NCI-H2107 treated with DMSO at 0.1 percent for 48 hours (cell line): ENCODE measurements around the gene ERC2.

Experiments used
- DNase-seq: peaks from one replicate; lab custom pipeline; 2025; ENCODE audit not compliant: unreplicated experiment; lab: John Stamatoyannopoulos, UW

The ERC2 gene

DNA sequence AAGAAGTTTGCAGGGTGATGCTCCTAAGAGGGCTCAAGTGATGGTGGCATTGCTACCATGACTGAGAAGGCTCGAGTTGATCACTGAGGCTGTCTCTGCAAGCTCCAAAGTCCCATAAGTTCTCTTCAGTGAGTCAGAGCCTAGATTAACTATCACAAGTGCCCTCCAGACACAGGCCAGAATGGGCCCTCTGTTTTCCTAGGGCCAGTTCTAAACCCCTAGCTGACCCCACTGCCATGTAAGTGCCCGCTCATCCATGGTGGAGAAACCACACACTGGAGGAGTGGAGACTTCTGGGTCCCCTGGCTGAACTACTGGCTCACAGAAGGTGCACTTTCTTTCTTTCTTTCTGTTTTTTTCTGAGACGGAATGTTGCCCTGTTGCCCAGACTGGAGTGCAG is 893.6 kb downstream of the ERC2 start:
- no peak for DNase-seq

DNA sequence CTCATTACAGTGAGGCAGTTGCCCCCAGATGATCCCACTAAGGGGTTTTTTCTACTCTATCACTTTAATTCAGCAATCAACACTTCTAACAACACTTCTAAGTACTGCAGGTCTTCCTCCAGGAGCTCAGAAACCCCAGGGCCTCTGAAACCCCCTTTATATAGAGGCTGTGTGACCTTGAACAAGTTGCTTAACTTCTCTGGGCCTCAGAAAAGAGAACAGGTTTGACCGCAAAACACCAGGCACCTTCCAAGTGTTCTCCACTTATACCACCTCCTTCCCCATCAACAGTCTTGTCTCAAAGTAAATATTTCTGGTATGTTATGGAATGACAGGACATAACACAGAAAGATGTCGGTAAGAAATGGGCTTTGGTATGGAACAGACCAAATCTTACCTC is 895.5 kb downstream of the ERC2 start:
- no peak for DNase-seq

DNA sequence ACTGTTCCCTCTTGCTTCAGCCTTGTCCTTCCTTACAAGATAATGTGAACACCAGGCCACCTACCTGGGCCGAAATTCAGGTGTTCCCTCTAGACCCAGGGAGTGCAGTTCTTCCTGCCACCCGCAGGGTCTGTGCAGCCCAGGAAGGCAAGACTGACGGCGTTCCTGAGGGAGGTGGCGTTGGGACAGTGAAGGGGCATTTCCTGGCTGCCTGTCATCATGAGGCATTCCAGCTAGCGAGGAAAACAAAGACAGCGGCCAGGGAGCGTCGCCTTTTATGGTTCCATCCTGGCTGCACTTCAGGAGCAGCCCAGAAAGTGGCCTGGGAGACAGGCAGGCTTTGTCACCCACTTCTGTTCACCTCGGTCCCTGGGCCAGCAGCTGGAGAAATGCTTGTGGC is 896.4 kb downstream of the ERC2 start:
- DNase-seq = no peak

DNA sequence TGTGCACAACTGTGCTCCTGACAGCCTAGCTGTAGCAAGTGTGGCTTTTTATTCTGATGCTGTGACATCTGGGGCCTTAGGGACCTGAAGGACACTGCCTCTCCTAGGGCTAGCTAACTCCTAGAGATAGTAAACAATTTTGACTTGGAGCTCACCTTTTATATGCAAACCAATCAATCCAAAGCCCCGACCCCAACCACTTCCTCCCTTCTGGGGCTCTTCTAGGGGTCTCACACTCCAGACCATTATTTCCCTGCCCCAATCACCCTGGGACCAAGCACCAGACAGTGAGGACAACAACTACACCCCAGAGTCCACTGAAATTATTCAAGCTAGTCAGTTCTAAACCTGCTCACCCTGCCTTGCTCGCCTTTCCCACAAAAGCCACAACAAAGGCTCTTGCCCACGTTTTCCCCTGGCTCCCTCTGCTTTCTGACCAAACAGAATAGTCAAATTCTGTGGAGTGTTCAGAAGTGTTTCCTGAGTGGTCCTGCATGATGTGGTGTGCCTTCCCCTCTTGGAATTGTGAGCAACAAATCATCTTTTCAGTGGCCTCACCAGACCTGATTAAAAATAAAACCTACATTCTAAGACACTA is 897.0 kb downstream of the ERC2 start:
- peak; percentile 9 for DNase-seq

GRCh38 chr3:55570271-55570711 is 898.0 kb downstream of the ERC2 start:
- no peak for DNase-seq

DNA sequence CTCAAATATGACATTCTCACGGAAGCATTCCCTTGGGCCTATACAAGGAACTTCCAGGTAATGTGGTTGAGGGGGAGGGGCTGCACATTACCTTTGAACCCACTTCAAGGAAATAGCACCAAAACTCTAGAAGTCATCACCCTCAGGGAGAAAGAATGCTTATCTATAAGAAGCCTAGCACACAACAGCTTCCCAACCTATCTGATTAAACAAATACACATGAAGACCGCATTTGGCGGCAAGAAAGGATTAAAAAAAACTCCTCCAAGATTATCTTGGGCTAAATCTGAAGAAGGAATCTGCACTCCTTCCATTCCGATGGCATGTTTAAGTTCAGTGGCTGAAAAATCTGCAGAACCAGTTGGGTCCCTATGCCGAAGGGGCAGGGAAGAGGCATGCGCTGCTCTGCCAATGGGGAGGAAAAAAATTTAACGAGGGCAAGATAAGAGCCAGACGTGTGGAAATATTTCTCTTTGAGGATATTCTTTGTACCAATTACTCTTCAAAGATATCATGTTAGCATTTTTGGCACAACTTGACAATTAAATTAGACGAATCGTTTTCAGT is 899.2 kb downstream of the ERC2 start:
- no peak for DNase-seq

DNA sequence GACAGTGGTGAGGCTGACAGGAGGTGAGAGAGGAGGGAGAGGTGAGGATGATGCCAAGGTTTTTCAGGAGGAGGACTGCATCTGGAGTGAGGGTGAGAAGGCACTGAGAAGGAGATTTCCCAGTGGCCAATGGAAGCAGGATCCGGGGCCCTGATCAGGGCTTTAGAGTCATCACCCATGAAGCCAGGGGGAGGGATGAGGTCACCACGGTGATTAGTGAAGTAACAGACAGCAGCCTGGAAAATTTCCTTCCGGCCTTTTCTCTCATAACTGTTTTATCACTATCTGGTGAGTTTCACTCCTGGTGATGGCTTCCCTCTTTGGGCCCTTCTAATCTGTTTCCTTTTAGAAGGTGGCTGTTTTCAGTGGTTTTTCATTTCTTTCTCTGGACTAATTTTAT is 900.7 kb downstream of the ERC2 start:
- DNase-seq = no peak

DNA sequence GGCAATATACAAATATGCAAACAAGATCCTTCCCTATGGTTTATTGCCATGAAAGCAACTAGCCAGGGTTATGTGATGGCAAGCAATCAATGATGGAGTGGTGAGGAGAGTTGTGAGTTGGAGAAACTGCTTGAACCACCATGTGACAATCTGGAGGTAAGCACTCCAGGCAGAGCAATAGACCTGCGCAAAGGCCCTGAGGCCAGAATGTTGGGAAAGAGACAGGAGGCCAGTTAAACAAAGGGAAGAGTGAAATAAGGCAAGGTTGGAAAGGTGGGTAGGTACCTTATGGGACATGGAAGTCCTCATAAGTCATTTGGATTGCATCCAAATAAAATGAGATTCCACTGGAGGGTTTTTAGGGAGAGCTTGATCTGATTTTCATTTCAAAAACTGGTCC is 901.1 kb downstream of the ERC2 start:
- DNase-seq = no peak

- DNase-seq = no peak
These were observed 902.7 kb downstream of the ERC2 start for GRCh38 chr3:55565521-55565920.

- DNase-seq = no peak
These were observed 903.5 kb downstream of the ERC2 start for GRCh38 chr3:55564726-55565125.

DNA sequence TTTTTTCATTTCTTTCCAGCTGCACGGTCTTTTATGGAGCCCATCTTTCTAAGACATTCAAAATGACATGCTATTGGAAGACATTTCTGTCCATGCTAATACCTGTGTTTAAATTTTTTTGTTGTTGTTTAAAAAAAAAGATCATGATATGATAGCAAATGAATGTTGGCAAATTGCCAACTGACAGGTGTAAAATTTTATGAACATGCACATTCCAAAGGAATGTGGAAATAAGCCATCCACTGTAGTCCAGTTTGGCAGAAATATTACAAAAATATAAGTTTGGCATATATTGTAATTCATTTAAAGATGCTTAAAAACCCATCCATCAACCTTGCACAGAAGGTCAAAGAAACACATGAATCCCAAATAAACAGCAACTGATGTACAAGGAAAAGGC is 905.6 kb downstream of the ERC2 start:
- no peak for DNase-seq

- DNase-seq = no peak
These were observed 908.5 kb downstream of the ERC2 start for GRCh38 chr3:55559500-55560423.

- DNase-seq = no peak
These were observed 910.0 kb downstream of the ERC2 start for GRCh38 chr3:55558316-55558715.

DNA sequence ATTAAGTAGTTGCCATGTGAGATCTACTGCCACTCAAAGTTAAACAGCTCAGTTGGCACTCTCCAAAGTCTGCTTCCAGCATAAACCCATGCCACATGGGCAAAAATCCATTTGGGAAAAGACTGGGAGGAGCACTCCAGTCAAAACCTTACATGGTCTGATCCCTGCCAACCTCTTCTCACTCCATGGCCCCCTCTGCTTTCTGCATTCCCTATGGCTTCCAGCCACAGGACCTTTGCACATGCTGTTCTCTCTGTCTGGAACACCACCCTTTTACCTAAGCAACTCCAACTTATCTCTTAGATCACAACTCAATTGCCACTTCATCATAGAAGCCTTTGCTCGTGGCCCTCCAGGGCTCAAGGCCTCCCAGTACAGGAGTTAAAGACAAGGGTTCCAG is 910.7 kb downstream of the ERC2 start:
- no peak for DNase-seq

- no peak for DNase-seq
These were observed 911.4 kb downstream of the ERC2 start for GRCh38 chr3:55556619-55557537.

DNA sequence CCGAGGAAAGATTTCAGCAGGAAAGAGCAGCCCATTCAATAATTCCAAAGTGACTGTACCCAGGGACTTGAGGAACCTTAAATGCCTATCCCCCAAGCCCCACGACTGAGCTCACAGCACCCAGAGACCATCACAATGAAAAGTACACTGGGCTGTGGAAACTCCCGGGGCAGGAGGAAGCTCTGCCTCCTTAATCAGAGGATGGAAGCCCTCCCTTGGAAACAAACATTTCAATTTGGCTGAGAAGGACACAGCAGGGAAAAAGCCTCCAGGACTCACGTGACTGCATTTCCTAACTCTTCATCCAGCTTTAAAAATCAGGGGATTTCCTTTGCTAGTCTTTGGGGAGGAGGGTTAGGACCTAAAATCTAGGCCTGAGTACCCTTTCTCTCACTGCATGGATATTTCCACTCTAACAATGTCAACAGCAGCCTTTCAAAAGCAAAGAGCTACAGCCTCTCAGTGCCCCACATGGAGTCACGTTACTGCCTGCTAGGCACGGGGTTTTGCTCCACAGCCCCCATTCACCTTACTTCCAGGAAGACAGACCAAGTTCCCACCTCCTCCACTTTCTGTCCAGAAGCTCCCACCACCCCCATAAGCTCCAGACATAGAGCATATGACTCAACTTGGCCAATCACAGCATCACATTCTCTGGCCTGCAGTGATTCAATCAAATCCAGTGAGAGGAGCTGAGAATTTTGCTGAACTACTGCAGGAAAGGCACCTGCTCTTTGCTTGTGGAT is 912.2 kb downstream of the ERC2 start:
- no peak for DNase-seq

DNA sequence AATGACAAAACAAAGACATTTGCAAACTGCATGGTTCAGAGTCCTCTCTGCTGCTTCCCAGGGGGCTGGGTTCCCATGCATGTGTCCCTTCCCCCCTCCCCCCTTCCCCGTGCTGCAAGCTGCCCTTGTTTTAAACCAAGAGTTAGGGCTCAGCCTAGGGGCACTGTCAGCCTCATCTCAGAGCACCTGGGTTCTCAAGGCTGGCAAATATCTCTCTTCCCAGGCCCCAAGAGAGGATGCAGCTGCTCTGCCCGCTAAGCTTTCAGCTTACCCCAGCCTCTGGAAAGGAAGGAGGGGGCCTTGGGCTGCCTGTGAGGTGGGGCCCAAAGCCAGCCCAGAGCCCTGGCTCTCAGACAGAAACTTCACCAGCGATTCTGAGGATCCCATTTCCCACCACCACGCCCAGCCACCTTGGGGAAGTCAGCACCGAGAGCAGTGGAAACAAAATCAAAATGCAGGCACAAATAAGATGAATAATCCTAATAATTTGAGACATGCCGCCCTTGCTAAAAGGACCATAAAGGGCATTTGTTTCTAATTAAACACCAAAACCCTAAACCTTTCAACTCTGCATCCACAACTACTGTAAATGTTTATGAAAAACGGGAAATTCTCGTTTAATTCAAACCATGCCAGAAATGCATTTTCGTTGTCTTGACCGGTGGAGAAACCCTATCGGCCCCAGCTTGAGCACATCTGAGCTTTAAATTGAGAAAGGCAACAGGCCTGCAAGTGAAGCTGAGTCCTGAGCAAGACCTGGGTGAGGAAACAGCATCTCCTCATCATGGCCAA is 913.4 kb downstream of the ERC2 start:
- no peak for DNase-seq

DNA sequence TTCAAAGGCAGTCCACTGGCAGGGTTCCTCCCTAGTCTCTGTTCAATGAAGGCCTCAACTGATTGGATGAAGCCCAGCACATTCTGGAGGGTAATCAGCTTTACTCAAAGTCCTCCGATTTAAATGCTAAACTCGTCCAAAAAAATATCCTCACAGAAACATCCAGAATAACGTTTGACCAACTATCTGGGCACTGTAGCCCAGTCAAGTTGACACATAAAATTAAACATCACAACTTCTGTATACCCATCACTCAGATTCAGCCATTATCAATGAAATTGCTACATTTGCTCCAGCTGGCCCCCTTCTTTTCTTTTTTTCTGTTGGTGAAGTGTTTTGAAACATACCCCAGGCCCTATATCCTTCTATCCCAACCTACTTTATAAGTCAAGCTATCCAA is 916.6 kb downstream of the ERC2 start:
- DNase-seq = no peak

DNA sequence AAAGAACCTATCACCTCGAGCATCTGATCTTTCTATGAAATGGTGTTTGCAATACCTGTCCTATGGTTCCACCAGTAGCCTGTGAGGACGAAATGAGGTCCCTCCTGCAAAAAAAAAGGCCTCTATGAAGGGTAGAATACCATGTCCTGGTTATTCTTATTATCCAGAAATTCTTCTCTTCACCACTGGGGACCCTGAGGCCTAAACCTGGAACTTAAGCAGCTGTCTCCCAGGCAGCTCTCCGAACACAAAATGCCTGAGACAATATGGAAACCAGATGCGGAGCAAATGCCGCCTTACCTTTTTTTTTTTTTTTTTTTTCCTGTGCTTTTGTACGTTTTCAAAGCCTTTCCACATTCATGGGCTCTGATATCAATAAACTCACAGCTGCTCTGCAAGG is 919.1 kb downstream of the ERC2 start:
- DNase-seq = no peak
